H1 (cell line): ENCODE data around the gene PLPP4. TPM values are rescaled to one million over a fixed set of nuclear protein-coding genes. Genes with fewer than 3 reads are reported as not detected.

Experiments
- CTCF ChIA-PET: fragments of 300-600 bp; sonication (Branson Sonifier 250); formaldehyde crosslinking; loops from one replicate; lab custom pipeline; 2021; ENCODE audit not compliant: partially characterized antibody; lab: Charles Lee
- POLR2A ChIA-PET: fragments of 300-600 bp; sonication (Branson Sonifier 250); formaldehyde crosslinking; loops from one replicate; lab custom pipeline; 2021; ENCODE audit warnings: inconsistent platforms; ENCODE audit not compliant: partially characterized antibody; lab: Charles Lee
- DNase-seq, 2 experiments: peaks; one replicate each; pipeline versions ENCODE4 v3.0.0 to v3.0.0-alpha.2; 2010 to 2022; ENCODE audit warnings: low spot score in 2 of 2, low read depth in 1 of 2, mixed read lengths in 1 of 2
- FAIRE-seq: peaks from 2 replicates; lab custom pipeline; 2011; peaks lifted over from hg19 to GRCh38; lab: Jason Lieb, UNC
- H2AFZ ChIP-seq: 2 replicates; pipeline ENCODE4 v1.8.1; 2012; ENCODE audit warnings: low read length, inconsistent platforms
- H2AK5ac ChIP-seq: 2 replicates; pipeline ENCODE4 v1.6.1; 2013; ENCODE audit warnings: low read depth, low read length
- H2BK120ac ChIP-seq: replicated peaks from 2 replicates; pipeline ENCODE3; 2013; ENCODE audit warnings: low read depth, low read length, inconsistent platforms
- H2BK12ac ChIP-seq: 2 replicates; pipeline ENCODE4 v1.6.1; 2013; ENCODE audit warnings: low read depth, low read length
- H2BK15ac ChIP-seq: 2 replicates; pipeline ENCODE4 v1.6.1; 2013; ENCODE audit warnings: low read length
- H2BK20ac ChIP-seq: 2 replicates; pipeline ENCODE4 v1.6.1; 2013; ENCODE audit warnings: low read length
- H2BK5ac ChIP-seq: 2 replicates; pipeline ENCODE4 v1.6.1; 2013; ENCODE audit warnings: low read depth, low read length
- H3K14ac ChIP-seq: 2 replicates; pipeline ENCODE4 v1.6.1; 2013; ENCODE audit warnings: inconsistent platforms; ENCODE audit not compliant: insufficient read length
- H3K18ac ChIP-seq: 2 replicates; pipeline ENCODE4 v1.6.1; 2013; ENCODE audit warnings: low read length; ENCODE audit errors: extremely low read depth
- H3K23ac ChIP-seq: 2 replicates; pipeline ENCODE4 v1.6.1; 2013; ENCODE audit warnings: inconsistent platforms; ENCODE audit not compliant: insufficient read length
- H3K23me2 ChIP-seq: 2 replicates; pipeline ENCODE4 v1.6.1; 2013; ENCODE audit warnings: low read depth, low read length
- H3K27ac ChIP-seq: 2 replicates; pipeline ENCODE4 v1.6.1; 2011; ENCODE audit warnings: low read depth, low read length, inconsistent platforms
- H3K27me3 ChIP-seq, 4 experiments: replicated peaks in 1 of 4; 1 replicate in 1 of 4; 2 replicates in 3 of 4; pipeline versions ENCODE4 v1.6.1 to v1.8.1; 2011 to 2013; ENCODE audit warnings: low read length in 3 of 4, mild to moderate bottlenecking in 3 of 4, inconsistent platforms in 2 of 4, mixed read lengths in 2 of 4, moderate library complexity in 1 of 4; ENCODE audit not compliant: control insufficient read depth in 3 of 4, insufficient read depth in 3 of 4; ENCODE audit errors: extremely low read depth in 1 of 4
- H3K36me3 ChIP-seq, 4 experiments: 2 replicates each; pipeline versions ENCODE4 v1.6.1 to v1.8.1; 2011 to 2013; ENCODE audit warnings: mild to moderate bottlenecking in 4 of 4, low read length in 3 of 4, moderate library complexity in 2 of 4, control low read depth in 1 of 4, inconsistent platforms in 1 of 4; ENCODE audit not compliant: insufficient read depth in 4 of 4, control insufficient read depth in 2 of 4
- H3K4ac ChIP-seq: replicated peaks from 2 replicates; pipeline ENCODE3; 2013; ENCODE audit warnings: low read length, low read depth, mixed read lengths, inconsistent platforms; ENCODE audit not compliant: insufficient read length
- H3K4me1 ChIP-seq, 4 experiments: replicated peaks in 1 of 4; 1 replicate in 1 of 4; 2 replicates in 3 of 4; pipeline versions ENCODE4 v1.6.1 to v1.8.1; 2011 to 2013; ENCODE audit warnings: low read length in 3 of 4, inconsistent platforms in 2 of 4, mixed read lengths in 1 of 4; ENCODE audit not compliant: insufficient read depth in 4 of 4, control insufficient read depth in 3 of 4
- H3K4me2 ChIP-seq, 2 experiments: 2 replicates each; pipeline versions ENCODE4 v1.6.1 to v1.8.1; 2011 to 2013; ENCODE audit warnings: low read depth in 2 of 2, low read length in 2 of 2, control low read depth in 1 of 2, inconsistent platforms in 1 of 2, mild to moderate bottlenecking in 1 of 2; ENCODE audit not compliant: insufficient read depth in 1 of 2
- H3K4me3 ChIP-seq, 4 experiments: fragments of 200-600, 300-600 bp in 1 of 4; sonication (generic), shearing (Covaris generic), sonication (Bioruptor Twin) in 1 of 4; 2 replicates each; pipeline versions ENCODE4 v1.5.1 to v1.8.1; 2011 to 2016; ENCODE audit warnings: low read length in 4 of 4, low read depth in 3 of 4, control low read depth in 2 of 4, inconsistent platforms in 2 of 4, mild to moderate bottlenecking in 2 of 4, mixed read lengths in 1 of 4, moderate library complexity in 1 of 4; ENCODE audit not compliant: insufficient read depth in 2 of 4; ENCODE audit errors: extremely low read depth in 1 of 4
- H3K56ac ChIP-seq: replicated peaks from 2 replicates; pipeline ENCODE3; 2013; ENCODE audit warnings: low read depth, mild to moderate bottlenecking, mixed read lengths, low read length, inconsistent platforms; ENCODE audit not compliant: insufficient read length
- H3K79me1 ChIP-seq: 2 replicates; pipeline ENCODE4 v1.6.1; 2013; ENCODE audit warnings: low read depth, low read length, control low read depth
- H3K79me2 ChIP-seq, 2 experiments: 2 replicates each; pipeline versions ENCODE4 v1.6.1 to v1.8.1; 2012 to 2013; ENCODE audit warnings: low read length in 2 of 2, mild to moderate bottlenecking in 2 of 2, inconsistent platforms in 1 of 2; ENCODE audit not compliant: insufficient read depth in 2 of 2, control insufficient read depth in 1 of 2
- H3K9ac ChIP-seq, 4 experiments: replicated peaks in 1 of 4; 1 replicate in 1 of 4; 2 replicates in 3 of 4; pipeline versions ENCODE4 v1.6.1 to v1.8.1; 2011 to 2013; ENCODE audit warnings: low read depth in 3 of 4, low read length in 3 of 4, control low read depth in 2 of 4, mild to moderate bottlenecking in 2 of 4, moderate library complexity in 2 of 4, inconsistent platforms in 1 of 4; ENCODE audit errors: extremely low read depth in 1 of 4
- H3K9me3 ChIP-seq, 2 experiments: 2 replicates each; pipeline versions ENCODE4 v1.6.1 to v1.8.1; 2012 to 2013; ENCODE audit warnings: mild to moderate bottlenecking in 2 of 2, moderate library complexity in 2 of 2, control low read depth in 1 of 2, inconsistent platforms in 1 of 2, low read depth in 1 of 2, low read length in 1 of 2, mixed read lengths in 1 of 2; ENCODE audit not compliant: insufficient read depth in 2 of 2
- H4K20me1 ChIP-seq, 2 experiments: replicated peaks in 1 of 2; 2 replicates each; pipeline versions ENCODE3 to v1.8.1; 2011 to 2013; ENCODE audit warnings: inconsistent platforms in 2 of 2, low read length in 2 of 2, mild to moderate bottlenecking in 1 of 2; ENCODE audit not compliant: insufficient read depth in 2 of 2, control insufficient read depth in 1 of 2
- H4K5ac ChIP-seq: 2 replicates; pipeline ENCODE4 v1.6.1; 2013; ENCODE audit warnings: low read length, low read depth, mixed read lengths, inconsistent platforms; ENCODE audit not compliant: insufficient read length
- H4K8ac ChIP-seq: 2 replicates; pipeline ENCODE4 v1.8.0; 2013; ENCODE audit warnings: mild to moderate bottlenecking, moderate library complexity, low read length, inconsistent platforms; ENCODE audit not compliant: insufficient read depth; ENCODE audit errors: extremely low read depth
- H4K91ac ChIP-seq: replicated peaks from 2 replicates; pipeline ENCODE3; 2013; ENCODE audit warnings: low read length, mixed read lengths, inconsistent platforms; ENCODE audit not compliant: insufficient read length
- WGBS, 2 experiments: shearing (Covaris generic) in 1 of 2; methylation state at CpG; one replicate each; pipeline versions ENCODE4 v1.1.6 to v1.1.7; 2013 to 2015; ENCODE audit warnings: low lambda C conversion rate in 2 of 2, mixed read lengths in 2 of 2, inconsistent platforms in 1 of 2, low coverage in 1 of 2, missing lambda C conversion rate in 1 of 2; ENCODE audit not compliant: insufficient replicate concordance in 2 of 2, insufficient coverage in 1 of 2, insufficient read length in 1 of 2; ENCODE audit errors: extremely low coverage in 1 of 2, missing lambda C conversion rate in 1 of 2; 5-methylcytosine and 5-hydroxymethylcytosine counted together
- polyA plus RNA-seq, 7 experiments: library from polyadenylated mRNA; depleted of rRNA in 3 of 7; stranded (reverse) in 5 of 7; unstranded in 2 of 7; fragments of >200 nt in 5 of 7; fragments of 200-250 nt in 2 of 7; gene quantifications; 1 replicate in 5 of 7; 2 replicates in 1 of 7; 4 replicates in 1 of 7; pipeline versions ENCODE4 v1.2.1 to v1.2.3, GENCODE V29; 2011 to 2013; ENCODE audit warnings: missing spikeins in 2 of 7, mixed read lengths in 2 of 7
- total RNA-seq: library from RNA; stranded (reverse); fragmentation: NEBNext Ultra II Directional; extraction: Animal tissue kit (Norgen Biotek cat#: 25700); gene quantifications from 2 replicates; pipeline ENCODE4 v1.2.1, GENCODE V29; 2021

The PLPP4 gene
- total and polyA plus RNA-seq, 2 of the 8 experiments (the other 6 are each of a cell fraction or from before 2014, with no cell fraction given): 0.30 TPM; not detected in 1

DNA sequence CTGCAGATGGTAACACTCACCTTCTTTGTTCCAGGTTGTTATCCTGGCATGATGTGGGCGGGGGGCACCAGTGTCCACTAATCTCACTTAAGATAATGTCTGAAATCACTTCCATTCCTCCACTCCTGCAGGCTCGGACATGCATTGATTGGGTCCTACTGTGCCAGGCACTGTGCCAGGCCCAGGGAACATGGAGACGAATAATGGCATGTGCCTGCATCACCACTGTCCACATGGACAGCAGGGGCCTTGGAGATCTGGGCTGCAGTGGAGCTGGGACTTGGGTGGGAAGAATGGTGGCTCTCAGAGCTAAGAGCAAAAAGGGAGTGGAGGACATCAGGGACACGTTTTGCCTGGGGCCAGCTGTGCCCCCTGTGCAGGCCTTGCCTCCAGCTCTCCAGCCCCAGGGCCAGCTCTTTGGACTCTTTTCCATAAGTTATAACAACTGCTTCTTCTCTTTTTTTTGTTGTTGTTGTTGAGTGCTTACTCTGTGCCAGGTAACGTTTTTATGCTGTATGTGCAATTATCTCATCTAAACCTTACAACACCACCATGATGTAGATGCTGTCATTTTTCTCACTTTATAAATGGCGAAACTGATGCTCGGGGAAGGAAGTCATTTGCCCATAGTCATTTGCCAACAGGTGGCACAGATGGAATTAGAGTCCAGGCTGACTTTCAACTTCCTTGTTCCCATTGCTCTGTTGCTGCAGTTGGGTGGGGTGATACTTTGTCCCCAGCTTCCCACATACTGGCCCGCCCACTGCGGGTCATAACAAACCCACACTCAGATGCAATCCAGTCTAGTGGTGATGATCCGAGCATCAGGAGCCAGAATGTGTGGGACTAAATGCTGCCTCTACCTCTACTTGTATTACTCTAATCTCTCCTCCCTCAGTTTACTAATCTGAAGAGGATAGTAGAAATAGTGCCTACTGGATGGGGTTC lies 19.1 kb downstream of the PLPP4 start:
- H2BK5ac ChIP-seq: no peak overlapping the region
- no peak overlapping the region for H2AFZ ChIP-seq
- H3K9ac ChIP-seq: no peak overlapping the region
- no peak overlapping the region for H2BK20ac ChIP-seq
- CTCF ChIA-PET: no interaction called here
- no peak overlapping the region for H2BK15ac ChIP-seq
- H3K4me3 ChIP-seq: no peak overlapping the region
- H3K56ac ChIP-seq: no peak overlapping the region
- no peaks in the 10 kb centered on the region for H4K20me1 ChIP-seq
- no peak overlapping the region for H2BK12ac ChIP-seq
- no peaks in the 10 kb centered on the region for H3K9me3 ChIP-seq
- POLR2A ChIA-PET: no interaction called here
- H3K27me3 ChIP-seq: no peaks in the 10 kb centered on the region
- H3K4me1 ChIP-seq: no peaks in the 10 kb centered on the region; a peak in 1 of 7 replicates
- H4K91ac ChIP-seq: no peak overlapping the region
- no peaks in the 10 kb centered on the region for H3K23me2 ChIP-seq
- H3K14ac ChIP-seq: no peak overlapping the region
- H3K4ac ChIP-seq: no peak overlapping the region
- H2BK120ac ChIP-seq: no peak overlapping the region
- peak in 1 of 2 experiments; percentile 19 for DNase-seq
- H4K5ac ChIP-seq: no peak overlapping the region
- no peak overlapping the region for H3K18ac ChIP-seq
- no peak overlapping the region for H3K23ac ChIP-seq
- no peak overlapping the region for H4K8ac ChIP-seq
- 94% methylated on average over 10 of the region's 10 CpGs; no CpG with 5 or more reads in 1 of the 2 experiments for WGBS, 2 experiments
- no peak for FAIRE-seq
- H2AK5ac ChIP-seq: no peak overlapping the region
- no peaks in the 10 kb centered on the region for H3K79me2 ChIP-seq
- no peak overlapping the region for H3K27ac ChIP-seq
- H3K4me2 ChIP-seq: no peak overlapping the region
- no peaks in the 10 kb centered on the region for H3K36me3 ChIP-seq
- no peaks in the 10 kb centered on the region for H3K79me1 ChIP-seq
